DOHH2 (cell line): Measurements from ENCODE around the gene HLA-DQB1.

Experiments used
- EZH2phosphoT487 ChIP-seq: fragments of 200-600 bp; sonication (generic); IDR thresholded peaks from 2 replicates; pipeline ENCODE4 v1.6.1; 2017; ENCODE audit warnings: borderline replicate concordance, mild to moderate bottlenecking, antibody characterized with exemption, low read length, moderate library complexity, mixed read lengths
- TF ChIP-seq, protein P1 (sequence below): fragments of 200-600 bp; sonication (generic); IDR thresholded peaks from one replicate; pipeline ENCODE4 v1.5.1; 2014; ENCODE audit warnings: antibody characterized with exemption, mild to moderate bottlenecking, low read depth, low read length; ENCODE audit not compliant: poor library complexity, severe bottlenecking

GRCh38 chr6:32684246-32684645 is 17.8 kb upstream of the HLA-DQB1 start:
- TF ChIP-seq, protein P1, sequence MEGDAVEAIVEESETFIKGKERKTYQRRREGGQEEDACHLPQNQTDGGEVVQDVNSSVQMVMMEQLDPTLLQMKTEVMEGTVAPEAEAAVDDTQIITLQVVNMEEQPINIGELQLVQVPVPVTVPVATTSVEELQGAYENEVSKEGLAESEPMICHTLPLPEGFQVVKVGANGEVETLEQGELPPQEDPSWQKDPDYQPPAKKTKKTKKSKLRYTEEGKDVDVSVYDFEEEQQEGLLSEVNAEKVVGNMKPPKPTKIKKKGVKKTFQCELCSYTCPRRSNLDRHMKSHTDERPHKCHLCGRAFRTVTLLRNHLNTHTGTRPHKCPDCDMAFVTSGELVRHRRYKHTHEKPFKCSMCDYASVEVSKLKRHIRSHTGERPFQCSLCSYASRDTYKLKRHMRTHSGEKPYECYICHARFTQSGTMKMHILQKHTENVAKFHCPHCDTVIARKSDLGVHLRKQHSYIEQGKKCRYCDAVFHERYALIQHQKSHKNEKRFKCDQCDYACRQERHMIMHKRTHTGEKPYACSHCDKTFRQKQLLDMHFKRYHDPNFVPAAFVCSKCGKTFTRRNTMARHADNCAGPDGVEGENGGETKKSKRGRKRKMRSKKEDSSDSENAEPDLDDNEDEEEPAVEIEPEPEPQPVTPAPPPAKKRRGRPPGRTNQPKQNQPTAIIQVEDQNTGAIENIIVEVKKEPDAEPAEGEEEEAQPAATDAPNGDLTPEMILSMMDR: no peak
- no peak for TF ChIP-seq EZH2phosphoT487
